ENCODE measurements around the gene HOXD3.

Gene HOXD3

DNA sequence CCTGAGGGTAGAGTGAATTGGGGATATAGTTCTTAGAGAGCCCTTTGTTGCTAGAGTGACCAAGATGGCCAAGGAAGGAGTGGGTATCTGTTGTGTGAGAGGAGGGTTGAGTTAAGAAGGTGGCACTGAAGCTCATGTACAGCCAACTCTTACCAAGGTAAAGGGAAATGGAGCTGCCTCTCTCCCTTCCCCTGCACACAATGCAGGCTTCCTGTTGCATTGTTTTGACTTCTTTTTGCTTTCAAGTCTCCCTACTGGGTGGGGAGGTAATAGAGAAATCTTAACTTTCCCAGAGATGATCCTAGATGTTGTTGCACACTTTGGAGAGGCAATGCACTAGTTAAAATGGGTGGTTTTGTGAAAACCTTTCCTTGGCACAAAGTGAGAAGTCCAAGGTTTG lies 55.2 kb downstream of the HOXD3 start:
- DNase-seq (ENCODE audit: low read depth), result no peak

DNA sequence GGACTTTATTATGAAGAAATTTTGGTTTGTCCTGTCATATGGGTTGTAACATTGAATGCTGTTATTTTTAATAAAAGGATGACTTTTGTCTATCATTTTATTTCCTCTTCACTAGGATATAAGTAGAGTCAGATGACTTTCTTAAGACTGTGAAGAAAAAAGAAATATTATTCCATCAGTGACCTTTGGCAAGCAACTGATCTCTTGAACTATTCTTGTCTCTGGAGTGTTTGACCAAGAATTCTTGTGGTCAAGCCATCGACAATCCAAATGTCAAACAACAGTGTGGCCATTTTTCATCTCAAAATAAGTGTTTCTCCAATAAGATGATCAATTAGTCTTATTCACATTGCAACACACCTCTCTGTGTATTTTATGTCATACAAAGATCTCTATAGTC lies 56.3 kb downstream of the HOXD3 start:
- DNase-seq (ENCODE audit: low read depth), result no peak
